C4-2B (cell line): ENCODE measurements around the gene CEP70.
"Not testable (repeated sequence)": the region's sequence is repeated elsewhere in the genome, so short reads cannot be mapped to it uniquely, and the experiment has no call there.

Experiments used
- H3K27ac ChIP-seq: fragments of 450-650 bp; 2 replicates; pipeline ENCODE4 v1.5.1; 2017
- ZFX ChIP-seq: fragments of 450-650 bp; IDR thresholded peaks from 2 replicates; pipeline ENCODE4 v1.6.1; 2017
- TF ChIP-seq, protein P1 (sequence below): fragments of 450-650 bp; conservative IDR thresholded peaks from 2 replicates; pipeline ENCODE4 v1.5.1; 2017; ENCODE audit warnings: mild to moderate bottlenecking

The CEP70 gene

DNA sequence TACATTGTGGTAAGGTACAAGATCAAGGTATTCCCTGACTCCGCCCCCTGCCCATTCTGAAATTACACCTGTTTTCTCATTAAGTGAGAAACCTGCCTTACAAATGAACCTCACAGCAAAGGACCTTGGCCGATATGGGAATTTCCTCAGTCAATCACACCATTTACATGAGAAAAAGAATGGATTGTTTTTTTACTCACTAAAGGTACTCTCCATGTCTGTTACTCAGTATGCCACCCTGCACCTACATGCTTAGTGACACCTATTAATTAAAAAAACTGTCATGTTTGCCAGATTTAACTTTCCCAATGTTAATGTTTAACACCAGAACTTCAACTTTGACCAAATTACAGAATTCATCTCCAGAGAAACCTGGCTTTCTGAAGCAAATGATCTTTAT, 97.6 kb downstream of the CEP70 start:
- no peak overlapping the region for H3K27ac ChIP-seq
- TF ChIP-seq, protein P1, sequence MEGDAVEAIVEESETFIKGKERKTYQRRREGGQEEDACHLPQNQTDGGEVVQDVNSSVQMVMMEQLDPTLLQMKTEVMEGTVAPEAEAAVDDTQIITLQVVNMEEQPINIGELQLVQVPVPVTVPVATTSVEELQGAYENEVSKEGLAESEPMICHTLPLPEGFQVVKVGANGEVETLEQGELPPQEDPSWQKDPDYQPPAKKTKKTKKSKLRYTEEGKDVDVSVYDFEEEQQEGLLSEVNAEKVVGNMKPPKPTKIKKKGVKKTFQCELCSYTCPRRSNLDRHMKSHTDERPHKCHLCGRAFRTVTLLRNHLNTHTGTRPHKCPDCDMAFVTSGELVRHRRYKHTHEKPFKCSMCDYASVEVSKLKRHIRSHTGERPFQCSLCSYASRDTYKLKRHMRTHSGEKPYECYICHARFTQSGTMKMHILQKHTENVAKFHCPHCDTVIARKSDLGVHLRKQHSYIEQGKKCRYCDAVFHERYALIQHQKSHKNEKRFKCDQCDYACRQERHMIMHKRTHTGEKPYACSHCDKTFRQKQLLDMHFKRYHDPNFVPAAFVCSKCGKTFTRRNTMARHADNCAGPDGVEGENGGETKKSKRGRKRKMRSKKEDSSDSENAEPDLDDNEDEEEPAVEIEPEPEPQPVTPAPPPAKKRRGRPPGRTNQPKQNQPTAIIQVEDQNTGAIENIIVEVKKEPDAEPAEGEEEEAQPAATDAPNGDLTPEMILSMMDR: no peak
- no peak for TF ChIP-seq ZFX

DNA sequence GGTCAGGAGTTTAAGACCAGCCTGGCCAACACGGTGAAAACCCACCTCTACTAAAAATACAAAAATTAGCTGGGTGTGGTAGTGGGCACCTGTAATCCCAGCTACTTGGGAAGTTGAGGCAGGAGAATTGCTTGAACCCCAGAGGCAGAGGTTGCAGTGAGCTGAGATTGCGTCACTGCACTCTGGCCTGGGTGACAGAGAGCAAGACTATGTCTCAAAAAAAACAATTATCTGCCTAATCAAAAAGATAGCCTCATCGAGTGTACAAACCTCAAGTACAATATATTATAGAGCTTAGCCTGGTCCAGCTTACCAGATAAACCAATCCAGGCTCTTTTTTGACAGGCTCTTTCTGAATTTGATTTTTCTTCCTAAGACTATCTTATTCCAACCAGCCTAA, 98.4 kb downstream of the CEP70 start:
- H3K27ac ChIP-seq: not testable (repeated sequence)

- H3K27ac ChIP-seq: no peak overlapping the region
- TF ChIP-seq ZFX: no peak
- TF ChIP-seq, protein P1: no peak
These were observed 99.5 kb downstream of the CEP70 start for GRCh38 chr3:138494607-138494929.

- no peak overlapping the region for H3K27ac ChIP-seq
These were observed 100.1 kb downstream of the CEP70 start for GRCh38 chr3:138493804-138494606.

GRCh38 chr3:138492980-138493675, 100.9 kb downstream of the CEP70 start:
- no peak overlapping the region for H3K27ac ChIP-seq
- TF ChIP-seq ZFX: no peak
- TF ChIP-seq, protein P1: no peak

More at GRCh38 chr3:138493804-138494606, 100.1 kb downstream of the CEP70 start:
- TF ChIP-seq ZFX: no peak
- TF ChIP-seq, protein P1: no peak

- no peak overlapping the region for H3K27ac ChIP-seq
- TF ChIP-seq ZFX: no peak
- TF ChIP-seq, protein P1: no peak
These were observed 102.1 kb downstream of the CEP70 start for GRCh38 chr3:138491971-138492370.

GRCh38 chr3:138486580-138486979, 107.5 kb downstream of the CEP70 start:
- H3K27ac ChIP-seq: not testable (repeated sequence)

DNA sequence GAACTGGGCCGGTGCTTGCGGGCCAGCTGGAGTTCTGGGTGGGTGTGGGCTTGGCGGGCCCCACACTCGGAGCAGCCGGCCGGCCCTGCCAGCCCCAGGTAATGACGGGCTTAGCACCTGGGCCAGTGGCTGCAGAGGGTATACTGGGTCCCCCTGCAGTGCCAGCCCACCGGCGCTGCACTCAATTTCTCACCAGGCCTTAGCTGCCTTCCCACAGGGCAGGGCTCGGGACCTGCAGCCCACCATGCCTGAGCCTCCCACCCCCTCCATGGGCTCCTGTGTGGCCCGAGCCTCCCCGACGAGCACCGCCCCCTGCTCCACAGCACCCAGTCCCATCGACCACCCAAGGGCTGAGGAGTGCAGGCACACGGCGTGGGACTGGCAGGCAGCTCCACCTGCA, 109.4 kb downstream of the CEP70 start:
- H3K27ac ChIP-seq: not testable (repeated sequence)

GRCh38 chr3:138479438-138479863, 114.6 kb downstream of the CEP70 start:
- no peak for TF ChIP-seq ZFX
- TF ChIP-seq, protein P1: peak; percentile 94

More at GRCh38 chr3:138479438-138479863, 114.6 kb downstream of the CEP70 start:
- no peak overlapping the region for H3K27ac ChIP-seq
